Tibial nerve (tissue), 4 donors: Measurements from ENCODE around the gene METTL13. TPM values are rescaled to one million over a fixed set of nuclear protein-coding genes. Genes with fewer than 3 reads are reported as not detected.

ENCODE experiments used
- DNase-seq, 2 donors: peaks; one replicate each; pipeline ENCODE4 v3.0.0-alpha.2; 2019; ENCODE audit warnings: low spot score in 2 of 2
- H3K27ac ChIP-seq, 4 donors: fragments of 200-600 bp; sonication (generic) in 3 of 4; one replicate each; pipeline ENCODE4 v1.5.1; 2017 to 2019; ENCODE audit warnings: mild to moderate bottlenecking in 1 of 4
- H3K27me3 ChIP-seq, 2 donors: fragments of 200-600 bp; sonication (generic) in 1 of 2; one replicate each; pipeline versions ENCODE4 v1.5.1 to v1.6.0; 2017 to 2019
- H3K36me3 ChIP-seq, 3 donors: fragments of 200-600 bp; sonication (generic); one replicate each; pipeline ENCODE4 v1.5.1; 2018 to 2019
- H3K4me1 ChIP-seq, 4 donors: fragments of 200-600 bp; sonication (generic) in 3 of 4; one replicate each; pipeline ENCODE4 v1.5.1; 2017 to 2019
- H3K4me3 ChIP-seq, 4 donors: fragments of 200-600 bp; sonication (generic) in 3 of 4; one replicate each; pipeline ENCODE4 v1.5.1; 2017 to 2019; ENCODE audit warnings: mild to moderate bottlenecking in 1 of 4, moderate library complexity in 1 of 4
- H3K9me3 ChIP-seq, 4 donors: fragments of 200-600 bp; sonication (generic) in 3 of 4; one replicate each; pipeline ENCODE4 v1.5.1; 2017 to 2019
- CTCF ChIP-seq, 5 experiments: fragments of 200-600 bp in 3 of 5; fragments of 450-650 bp in 2 of 5; sonication (generic) in 3 of 5; IDR thresholded peaks; one replicate each; pipeline ENCODE4 v1.5.1; 2016 to 2019; ENCODE audit warnings: antibody characterized with exemption in 5 of 5, mild to moderate bottlenecking in 3 of 5, moderate library complexity in 2 of 5
- EP300 ChIP-seq, 2 donors: sonication (generic); formaldehyde crosslinking; IDR thresholded peaks; one replicate each; pipeline ENCODE4 v1.6.1; 2017; ENCODE audit warnings: antibody characterized with exemption in 2 of 2, mild to moderate bottlenecking in 1 of 2
- POLR2A ChIP-seq, 2 donors: fragments of 450-650 bp; IDR thresholded peaks; one replicate each; pipeline ENCODE4 v1.6.1; 2017; ENCODE audit warnings: antibody characterized with exemption in 2 of 2, mild to moderate bottlenecking in 2 of 2, moderate library complexity in 2 of 2
- WGBS, 2 donors: methylation state at CpG; one replicate each; pipeline ENCODE4 v1.1.5; 2018; 5-methylcytosine and 5-hydroxymethylcytosine counted together
- total RNA-seq, 4 donors: library from RNA; depleted of rRNA; stranded (reverse); fragments of >200 nt; gene quantifications; one replicate each; pipeline ENCODE4 v1.1.0, GENCODE V29; 2016

METTL13 gene
- total RNA-seq, 4 donors from 2014 or later = 21.3 to 28.7 (median 24.4) TPM

GRCh38 chr1:171744986-171745385 lies 36.5 kb upstream of the METTL13 start:
- no peak for DNase-seq
- Histone ChIP-seq H3K36me3 (no peaks in the 10 kb centered on the region), H3K9me3 (no peaks in the 10 kb centered on the region), H3K27me3 (no peaks in the 10 kb centered on the region), H3K4me1 (peaks cover 0 to 23% (median 12%) of the 10 kb centered on the region in 4 donors), H3K27ac (peak overlapping the region in 1 of 4 donors; percentile 97), H3K4me3 (no peak overlapping the region)
- TF ChIP-seq EP300 (IDR thresholded peaks at IDR 0.05) (no peak), POLR2A (IDR thresholded peaks at IDR 0.05) (no peak), CTCF (IDR thresholded peaks at IDR 0.05) (no peak)
- WGBS, 2 donors = 93 to 94% methylated on average over 8 of the region's 8 CpGs

- Histone ChIP-seq H3K27ac (no peak overlapping the region), H3K4me3 (no peak overlapping the region), H3K36me3 (no peaks in the 10 kb centered on the region), H3K27me3 (no peaks in the 10 kb centered on the region), H3K9me3 (no peaks in the 10 kb centered on the region), H3K4me1 (peaks cover 0 to 6% (median 4%) of the 10 kb centered on the region in 4 donors)
- no peak for TF ChIP-seq POLR2A (IDR thresholded peaks at IDR 0.05)
- 83 to 84% methylated on average over 3 of the region's 3 CpGs for WGBS, 2 donors
- no peak for DNase-seq
Measured at GRCh38 chr1:171748651-171749050, 32.8 kb upstream of the METTL13 start.

DNA sequence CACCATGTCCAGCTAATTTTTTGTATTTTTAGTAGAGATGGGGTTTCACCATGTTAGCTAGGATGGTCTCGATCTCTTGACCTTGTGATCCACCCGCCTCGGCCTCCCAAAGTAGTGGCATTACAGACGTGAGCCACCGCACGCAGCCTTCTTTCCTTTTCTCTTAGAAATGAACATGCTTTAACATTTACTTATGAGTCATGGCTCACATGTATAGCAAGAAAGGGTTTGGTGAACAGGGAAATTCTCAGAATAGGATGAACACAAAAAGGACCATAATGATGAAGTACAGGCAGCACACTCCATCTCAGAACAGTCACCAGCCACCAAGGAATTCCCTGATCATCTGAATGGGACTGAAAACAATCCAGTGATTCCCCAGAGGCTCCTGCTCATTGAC lies 30.2 kb upstream of the METTL13 start:
- TF ChIP-seq CTCF (IDR thresholded peaks at IDR 0.05) = no peak
- TF ChIP-seq EP300 (IDR thresholded peaks at IDR 0.05) = no peak
- TF ChIP-seq POLR2A (IDR thresholded peaks at IDR 0.05) = no peak
- no peak for DNase-seq
- Histone ChIP-seq H3K9me3 (no peaks in the 10 kb centered on the region), H3K4me1 (no peaks in the 10 kb centered on the region), H3K36me3 (no peaks in the 10 kb centered on the region), H3K4me3 (no peak overlapping the region), H3K27me3 (no peaks in the 10 kb centered on the region), H3K27ac (no peak overlapping the region)
- WGBS, 2 donors = 92 to 95% methylated on average over 6 of the region's 6 CpGs

- Histone ChIP-seq H3K27me3 (no peaks in the 10 kb centered on the region), H3K4me3 (no peak overlapping the region), H3K36me3 (no peaks in the 10 kb centered on the region), H3K4me1 (no peaks in the 10 kb centered on the region), H3K9me3 (no peaks in the 10 kb centered on the region), H3K27ac (no peak overlapping the region)
- TF ChIP-seq CTCF (IDR thresholded peaks at IDR 0.05) (no peak), EP300 (IDR thresholded peaks at IDR 0.05) (no peak)
- no peak for DNase-seq
- 95 to 96% methylated on average over 2 of the region's 2 CpGs for WGBS, 2 donors
Measured at GRCh38 chr1:171753182-171753581, 28.3 kb upstream of the METTL13 start.

- DNase-seq = no peak
- Histone ChIP-seq H3K9me3 (no peaks in the 10 kb centered on the region), H3K27ac (no peak overlapping the region), H3K4me3 (no peak overlapping the region), H3K36me3 (no peaks in the 10 kb centered on the region), H3K4me1 (no peaks in the 10 kb centered on the region), H3K27me3 (no peaks in the 10 kb centered on the region)
- no peak for TF ChIP-seq CTCF (IDR thresholded peaks at IDR 0.05)
- TF ChIP-seq EP300 (IDR thresholded peaks at IDR 0.05) = no peak
- TF ChIP-seq POLR2A (IDR thresholded peaks at IDR 0.05) = no peak
- WGBS, 2 donors = 39 to 52% methylated on average over 4 of the region's 4 CpGs
Measured at GRCh38 chr1:171753685-171754352, 27.6 kb upstream of the METTL13 start.

DNA sequence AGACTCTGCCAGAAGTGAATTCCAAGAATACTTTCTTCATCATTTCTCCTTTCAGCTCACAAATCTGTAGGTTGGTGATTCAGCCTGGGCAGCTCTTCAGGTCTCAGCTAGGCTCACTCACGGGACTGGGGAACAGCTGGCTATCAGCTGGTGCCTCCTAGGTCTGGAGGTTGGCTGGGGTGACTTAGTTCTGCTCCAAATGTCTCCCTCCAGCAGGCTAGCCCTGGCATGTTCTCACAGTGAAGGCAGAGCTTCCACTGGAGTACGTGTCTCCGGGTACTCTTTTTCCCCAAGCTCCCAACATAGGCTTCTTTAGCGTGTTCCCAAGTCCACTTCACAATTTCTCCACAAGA lies 27.1 kb upstream of the METTL13 start:
- H3K36me3 ChIP-seq = no peaks in the 10 kb centered on the region
- H3K4me3 ChIP-seq = no peak overlapping the region
- TF ChIP-seq CTCF (IDR thresholded peaks at IDR 0.05) (no peak), POLR2A (IDR thresholded peaks at IDR 0.05) (no peak), EP300 (IDR thresholded peaks at IDR 0.05) (no peak)
- H3K27ac ChIP-seq = no peak overlapping the region
- DNase-seq = no peak
- H3K27me3 ChIP-seq = no peaks in the 10 kb centered on the region
- no peaks in the 10 kb centered on the region for H3K9me3 ChIP-seq
- H3K4me1 ChIP-seq = no peaks in the 10 kb centered on the region
- 62 to 64% methylated on average over 4 of the region's 4 CpGs for WGBS, 2 donors
